CD4-positive, alpha-beta T cell (primary cell): ENCODE measurements around the gene HELB. TPM values are rescaled to one million over a fixed set of nuclear protein-coding genes. Genes with fewer than 3 reads are reported as not detected.

Experiments used
- ATAC-seq: fragments of 200-7000 bp; cut with Tn5 transposase; one replicate; pipeline ENCODE4 v1.10.0; 2022; ENCODE audit warnings: mild to moderate bottlenecking; ENCODE audit not compliant: poor library complexity
- CTCF ChIA-PET: fragments of 350-600 bp; sonication (Branson Sonifier 250); formaldehyde crosslinking; loops from one replicate; lab custom pipeline; 2021; ENCODE audit warnings: antibody characterized with exemption, inconsistent platforms; lab: Charles Lee
- POLR2A ChIA-PET: fragments of 350-600 bp; sonication (Branson Sonifier 250); formaldehyde crosslinking; loops from one replicate; lab custom pipeline; 2021; ENCODE audit warnings: antibody characterized with exemption, inconsistent platforms; lab: Charles Lee
- DNase-seq, 14 experiments: peaks; one replicate each; pipeline ENCODE4 v3.0.0-alpha.2; 2013 to 2020; ENCODE audit warnings: mixed read lengths in 2 of 14
- H3K27ac ChIP-seq, 2 donors: one replicate each; pipeline versions ENCODE4 v1.5.1 to v1.7.0; 2013; ENCODE audit warnings: low read length in 2 of 2, low read depth in 1 of 2, mild to moderate bottlenecking in 1 of 2
- H3K27me3 ChIP-seq, 2 experiments: 1 replicate in 1 of 2; 2 replicates in 1 of 2; pipeline versions ENCODE4 v1.6.1 to v1.7.0; 2013; ENCODE audit warnings: low read length in 2 of 2, control low read depth in 1 of 2, mild to moderate bottlenecking in 1 of 2, moderate library complexity in 1 of 2; ENCODE audit not compliant: insufficient read depth in 2 of 2, control insufficient read depth in 1 of 2
- H3K36me3 ChIP-seq: one replicate; pipeline ENCODE4 v1.6.1; 2013; ENCODE audit warnings: low read length, control low read depth; ENCODE audit not compliant: insufficient read depth
- H3K4me1 ChIP-seq: one replicate; pipeline ENCODE4 v1.6.1; 2013; ENCODE audit warnings: low read length, control low read depth; ENCODE audit not compliant: insufficient read depth
- H3K4me3 ChIP-seq: one replicate; pipeline ENCODE4 v1.5.1; 2013; ENCODE audit warnings: mild to moderate bottlenecking, low read length, moderate library complexity
- H3K9me3 ChIP-seq, 2 experiments: 1 replicate in 1 of 2; 2 replicates in 1 of 2; pipeline versions ENCODE4 v1.6.1 to v1.7.0; 2013; ENCODE audit warnings: low read length in 2 of 2, mild to moderate bottlenecking in 2 of 2, control low read depth in 1 of 2, moderate library complexity in 1 of 2; ENCODE audit not compliant: control insufficient read depth in 1 of 2, insufficient read depth in 1 of 2
- H3K27ac Mint-ChIP-seq: one replicate; pipeline ENCODE4 v1.8.0; 2020; ENCODE audit warnings: mixed read lengths
- H3K27me3 Mint-ChIP-seq: one replicate; pipeline ENCODE4 v1.8.0; 2021; ENCODE audit warnings: mixed read lengths
- H3K36me3 Mint-ChIP-seq: one replicate; pipeline ENCODE4 v1.8.0; 2021; ENCODE audit warnings: low read depth, mixed read lengths
- H3K4me1 Mint-ChIP-seq: one replicate; pipeline ENCODE4 v1.8.0; 2021; ENCODE audit warnings: low read depth, mixed read lengths
- H3K4me3 Mint-ChIP-seq: one replicate; pipeline ENCODE4 v1.8.0; 2020; ENCODE audit warnings: mild to moderate bottlenecking, mixed read lengths
- H3K9me3 Mint-ChIP-seq: one replicate; pipeline ENCODE4 v1.8.0; 2020; ENCODE audit warnings: mixed read lengths
- CTCF ChIP-seq: fragments of 200-600 bp; IDR thresholded peaks from one replicate; pipeline ENCODE4 v1.8.0; 2022; ENCODE audit warnings: antibody characterized with exemption, mild to moderate bottlenecking
- intact Hi-C, 2 experiments: fragments of 100-400 bp; cut with DNase I in 1 of 2; cut with micrococcal nuclease in 1 of 2; formaldehyde crosslinking; loops; one replicate each; pipeline versions ENCODE4 v1.15.1 to v1.9.0; 2023 to 2025; cut with DNase I, micrococcal nuclease
- total RNA-seq, 174 experiments: library from RNA in 2 of 174; stranded (reverse) in 2 of 174; gene quantifications; one replicate each; pipeline ENCODE4 v1.2.3 and lab custom pipeline; 2021 to 2026

Gene HELB
- total RNA-seq, 2 experiments from 2014 or later = 33.8 to 35.8 TPM

- ATAC-seq (no peak), DNase-seq (no peak)
- Mint-ChIP-seq H3K27ac (no peak overlapping the region), H3K9me3 (no peaks in the 10 kb centered on the region), H3K4me1 (peaks cover 7% of the 10 kb centered on the region), H3K36me3 (peaks cover 11% of the 10 kb centered on the region), H3K27me3 (no peaks in the 10 kb centered on the region), H3K4me3 (no peak overlapping the region)
- H3K36me3 ChIP-seq = no peaks in the 10 kb centered on the region
- ChIA-PET POLR2A (no interaction called here), CTCF (no interaction called here)
- intact Hi-C loops = loop anchor here in 1 of 2 experiments (5.0 kb wide), 1 partner anchor 42 kb away; no protein-coding TSS in a partner anchor
- no peak overlapping the region for H3K27ac ChIP-seq
- H3K4me1 ChIP-seq = no peaks in the 10 kb centered on the region
- H3K4me3 ChIP-seq = no peak overlapping the region
- TF ChIP-seq CTCF = no peak
- H3K27me3 ChIP-seq = no peaks in the 10 kb centered on the region
- no peaks in the 10 kb centered on the region for H3K9me3 ChIP-seq
Measured at GRCh38 chr12:66359300-66359699, 57.0 kb downstream of the HELB start.

- TF ChIP-seq CTCF = no peak
- CTCF ChIA-PET = interaction anchor here (1.3 kb wide), 1 partner anchor 92 kb away, joined by 4 read pairs; no protein-coding TSS in a partner anchor
- peaks cover 22% of the 10 kb centered on the region for H3K36me3 Mint-ChIP-seq
Measured at GRCh38 chr12:66361703-66362102, 59.4 kb downstream of the HELB start.

GRCh38 chr12:66365718-66366490 is 63.6 kb downstream of the HELB start:
- no peak overlapping the region for H3K4me3 Mint-ChIP-seq
- TF ChIP-seq CTCF = no peak
- Histone ChIP-seq H3K4me3 (no peak overlapping the region), H3K27ac (no peak overlapping the region), H3K9me3 (no peaks in the 10 kb centered on the region), H3K27me3 (no peaks in the 10 kb centered on the region), H3K36me3 (peaks cover 13% of the 10 kb centered on the region), H3K4me1 (no peaks in the 10 kb centered on the region)
- ATAC-seq (no peak), DNase-seq (no peak)
- H3K9me3 Mint-ChIP-seq = no peaks in the 10 kb centered on the region
- CTCF ChIA-PET = no interaction called here
- no peaks in the 10 kb centered on the region for H3K4me1 Mint-ChIP-seq
- intact Hi-C loops = no loop called here
- POLR2A ChIA-PET = interaction anchor here (1.7 kb wide), 1 partner anchor 96 kb away, joined by 4 read pairs; no protein-coding TSS in a partner anchor
- no peaks in the 10 kb centered on the region for H3K27me3 Mint-ChIP-seq
- H3K36me3 Mint-ChIP-seq = peaks cover 52% of the 10 kb centered on the region
- H3K27ac Mint-ChIP-seq = no peak overlapping the region

More at GRCh38 chr12:66361703-66362102, 59.4 kb downstream of the HELB start:
- peaks cover 5% of the 10 kb centered on the region for H3K36me3 ChIP-seq
- DNase-seq (no peak), ATAC-seq (no peak)
- no peaks in the 10 kb centered on the region for H3K4me1 ChIP-seq
- H3K27me3 ChIP-seq = no peaks in the 10 kb centered on the region
- Mint-ChIP-seq H3K4me3 (no peak overlapping the region), H3K27ac (no peak overlapping the region), H3K9me3 (no peaks in the 10 kb centered on the region), H3K4me1 (peaks cover 7% of the 10 kb centered on the region), H3K27me3 (no peaks in the 10 kb centered on the region)
- no peaks in the 10 kb centered on the region for H3K9me3 ChIP-seq
- no peak overlapping the region for H3K4me3 ChIP-seq
- intact Hi-C loops = no loop called here
- POLR2A ChIA-PET = interaction anchor here (0.6 kb wide), 1 partner anchor 20 kb away, joined by 4 read pairs; no protein-coding TSS in a partner anchor
- no peak overlapping the region for H3K27ac ChIP-seq
